HepG2 (cell line): ENCODE data around the gene DDAH2. TPM values are rescaled to one million over a fixed set of nuclear protein-coding genes. Genes with fewer than 3 reads are reported as not detected.
A peak's percentile ranks its signal among the peaks of the same experiment; 100 is the strongest.

Experiments
- ADNP ChIP-seq: sonication (generic); formaldehyde crosslinking; IDR thresholded peaks from 2 replicates; pipeline ENCODE4 v1.4.0; 2020; ENCODE audit warnings: missing genetic modification reagents
- KDM3A ChIP-seq: IDR thresholded peaks from 2 replicates; pipeline ENCODE4 v1.6.1; 2018; ENCODE audit warnings: low read depth, missing compliant biosample characterization
- TBX2 ChIP-seq: sonication (generic); formaldehyde crosslinking; IDR thresholded peaks from 2 replicates; pipeline ENCODE4 v1.5.0; 2020; ENCODE audit warnings: missing genetic modification reagents, mild to moderate bottlenecking, borderline replicate concordance
- YEATS4 ChIP-seq: sonication (generic); formaldehyde crosslinking; IDR thresholded peaks from 2 replicates; pipeline ENCODE4 v1.4.0; 2020; ENCODE audit warnings: missing genetic modification reagents, borderline replicate concordance
- ZFX ChIP-seq: sonication (generic); formaldehyde crosslinking; IDR thresholded peaks from 2 replicates; pipeline ENCODE4 v1.4.0; 2020; ENCODE audit warnings: mild to moderate bottlenecking, low read depth, missing genetic modification reagents, moderate library complexity
- ZNF547 ChIP-seq: sonication (generic); formaldehyde crosslinking; IDR thresholded peaks from 2 replicates; pipeline ENCODE4 v1.5.1; 2020; ENCODE audit warnings: mild to moderate bottlenecking, missing genetic modification reagents
- ZNF660 ChIP-seq: sonication (generic); formaldehyde crosslinking; IDR thresholded peaks from 2 replicates; pipeline ENCODE4 v1.5.1; 2020; ENCODE audit warnings: mild to moderate bottlenecking, low read depth, missing genetic modification reagents, borderline replicate concordance
- ZNF709 ChIP-seq: sonication (generic); formaldehyde crosslinking; IDR thresholded peaks from 2 replicates; pipeline ENCODE4 v1.5.0; 2020; ENCODE audit warnings: mild to moderate bottlenecking, missing genetic modification reagents
- ZNF780A ChIP-seq: sonication (generic); formaldehyde crosslinking; IDR thresholded peaks from 2 replicates; pipeline ENCODE4 v1.8.0; 2022; ENCODE audit warnings: mild to moderate bottlenecking, missing genetic modification reagents, moderate library complexity
- polyA plus RNA-seq, 8 experiments: library from polyadenylated mRNA; depleted of rRNA in 3 of 8; stranded (reverse) in 7 of 8; unstranded in 1 of 8; fragments of >200 nt; fragmentation: Illumina TruSeq in 4 of 8; extraction: Trizol in 4 of 8; gene quantifications; 2 replicates each; pipeline versions ENCODE4 v1.2.1 to v1.2.3, GENCODE V29; 2011 to 2016; ENCODE audit warnings: low read depth in 4 of 8, missing spikeins in 1 of 8, mixed read lengths in 1 of 8; ENCODE audit not compliant: insufficient read depth in 1 of 8
- total RNA-seq, 5 experiments: library from RNA; depleted of rRNA; stranded (reverse); fragments of >200 nt; fragmentation: Illumina TruSeq; extraction: Trizol; gene quantifications; 2 replicates each; pipeline ENCODE4 v1.2.3, GENCODE V29; 2016; ENCODE audit warnings: low read depth in 1 of 5
- TF ChIP-seq, protein P1 (sequence below): sonication (generic); formaldehyde crosslinking; IDR thresholded peaks from 2 replicates; pipeline ENCODE4 v1.4.0; 2020; ENCODE audit warnings: missing genetic modification reagents
- TF ChIP-seq, protein P2 (sequence below): IDR thresholded peaks from 2 replicates; pipeline ENCODE4 v1.6.1; 2016; ENCODE audit warnings: missing genetic modification reagents, missing compliant biosample characterization
- TF ChIP-seq, protein P3 (sequence below): sonication (generic); formaldehyde crosslinking; IDR thresholded peaks from 2 replicates; pipeline ENCODE4 v1.4.0; 2020; ENCODE audit warnings: missing genetic modification reagents
- TF ChIP-seq, protein P4 (sequence below): sonication (generic); formaldehyde crosslinking; IDR thresholded peaks from 2 replicates; pipeline ENCODE4 v1.5.0; 2020; ENCODE audit warnings: missing genetic modification reagents, mild to moderate bottlenecking, borderline replicate concordance

Gene DDAH2
- total and polyA plus RNA-seq, 2 of the 13 experiments (the other 11 are each of a cell fraction or from before 2014, with no cell fraction given) = 16.4 to 21.1 TPM

DNA sequence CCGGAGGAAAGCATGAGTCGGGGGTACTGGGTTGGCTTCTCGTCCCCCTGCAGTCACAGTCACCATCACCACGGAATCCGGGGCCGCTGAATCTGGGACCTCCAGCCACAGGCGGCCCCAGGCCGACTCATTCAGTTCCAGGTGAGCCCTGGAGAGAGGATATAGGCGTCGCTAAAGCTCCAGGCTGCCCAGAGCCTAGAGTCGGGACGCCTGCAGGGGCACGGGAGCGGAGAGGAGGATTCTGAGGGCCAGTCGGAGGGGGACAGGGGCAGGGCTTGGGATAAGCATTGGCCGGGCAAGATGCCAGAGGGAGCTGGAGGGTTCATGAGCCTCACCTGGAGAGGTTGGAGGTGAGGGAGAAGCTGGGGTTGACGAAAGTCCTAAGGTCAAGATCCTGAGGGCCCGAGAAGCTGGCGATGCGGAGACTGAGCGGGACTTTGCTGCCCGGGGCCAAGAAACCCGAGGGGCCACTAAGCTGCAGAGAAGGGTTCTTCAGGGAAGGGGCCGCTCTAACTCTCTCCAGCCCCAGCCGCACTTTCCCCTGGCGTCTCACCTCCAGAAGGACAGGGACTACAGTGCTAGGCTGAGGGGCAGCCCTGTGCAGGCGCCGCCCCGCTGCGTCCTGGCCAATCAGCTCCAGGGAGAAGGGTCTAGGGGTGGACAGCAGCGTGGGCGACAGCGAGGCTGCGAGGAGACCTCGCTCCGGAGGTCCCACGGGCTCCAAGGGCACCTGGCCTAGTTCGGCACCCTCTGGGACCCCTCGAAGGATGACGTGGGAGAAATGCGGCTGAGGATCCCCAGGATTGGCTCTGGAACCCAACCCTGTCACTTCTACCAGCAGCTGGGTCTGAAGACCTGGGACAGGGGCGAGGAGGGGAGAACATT lies 37.1 kb upstream of the DDAH2 start (continued):
- TF ChIP-seq, protein P1, sequence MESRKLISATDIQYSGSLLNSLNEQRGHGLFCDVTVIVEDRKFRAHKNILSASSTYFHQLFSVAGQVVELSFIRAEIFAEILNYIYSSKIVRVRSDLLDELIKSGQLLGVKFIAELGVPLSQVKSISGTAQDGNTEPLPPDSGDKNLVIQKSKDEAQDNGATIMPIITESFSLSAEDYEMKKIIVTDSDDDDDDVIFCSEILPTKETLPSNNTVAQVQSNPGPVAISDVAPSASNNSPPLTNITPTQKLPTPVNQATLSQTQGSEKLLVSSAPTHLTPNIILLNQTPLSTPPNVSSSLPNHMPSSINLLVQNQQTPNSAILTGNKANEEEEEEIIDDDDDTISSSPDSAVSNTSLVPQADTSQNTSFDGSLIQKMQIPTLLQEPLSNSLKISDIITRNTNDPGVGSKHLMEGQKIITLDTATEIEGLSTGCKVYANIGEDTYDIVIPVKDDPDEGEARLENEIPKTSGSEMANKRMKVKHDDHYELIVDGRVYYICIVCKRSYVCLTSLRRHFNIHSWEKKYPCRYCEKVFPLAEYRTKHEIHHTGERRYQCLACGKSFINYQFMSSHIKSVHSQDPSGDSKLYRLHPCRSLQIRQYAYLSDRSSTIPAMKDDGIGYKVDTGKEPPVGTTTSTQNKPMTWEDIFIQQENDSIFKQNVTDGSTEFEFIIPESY (CRISPR knock-in tag) = 0 out of 2 replicates have a peak, but pooled peaks have one; percentile 12
- TF ChIP-seq, protein P2, sequence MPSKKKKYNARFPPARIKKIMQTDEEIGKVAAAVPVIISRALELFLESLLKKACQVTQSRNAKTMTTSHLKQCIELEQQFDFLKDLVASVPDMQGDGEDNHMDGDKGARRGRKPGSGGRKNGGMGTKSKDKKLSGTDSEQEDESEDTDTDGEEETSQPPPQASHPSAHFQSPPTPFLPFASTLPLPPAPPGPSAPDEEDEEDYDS (CRISPR knock-in tag) = peak; percentile 94
- TF ChIP-seq TBX2 (CRISPR knock-in tag) = peak; percentile 75; the same call in 1 of the 2 replicates
- TF ChIP-seq, protein P3, sequence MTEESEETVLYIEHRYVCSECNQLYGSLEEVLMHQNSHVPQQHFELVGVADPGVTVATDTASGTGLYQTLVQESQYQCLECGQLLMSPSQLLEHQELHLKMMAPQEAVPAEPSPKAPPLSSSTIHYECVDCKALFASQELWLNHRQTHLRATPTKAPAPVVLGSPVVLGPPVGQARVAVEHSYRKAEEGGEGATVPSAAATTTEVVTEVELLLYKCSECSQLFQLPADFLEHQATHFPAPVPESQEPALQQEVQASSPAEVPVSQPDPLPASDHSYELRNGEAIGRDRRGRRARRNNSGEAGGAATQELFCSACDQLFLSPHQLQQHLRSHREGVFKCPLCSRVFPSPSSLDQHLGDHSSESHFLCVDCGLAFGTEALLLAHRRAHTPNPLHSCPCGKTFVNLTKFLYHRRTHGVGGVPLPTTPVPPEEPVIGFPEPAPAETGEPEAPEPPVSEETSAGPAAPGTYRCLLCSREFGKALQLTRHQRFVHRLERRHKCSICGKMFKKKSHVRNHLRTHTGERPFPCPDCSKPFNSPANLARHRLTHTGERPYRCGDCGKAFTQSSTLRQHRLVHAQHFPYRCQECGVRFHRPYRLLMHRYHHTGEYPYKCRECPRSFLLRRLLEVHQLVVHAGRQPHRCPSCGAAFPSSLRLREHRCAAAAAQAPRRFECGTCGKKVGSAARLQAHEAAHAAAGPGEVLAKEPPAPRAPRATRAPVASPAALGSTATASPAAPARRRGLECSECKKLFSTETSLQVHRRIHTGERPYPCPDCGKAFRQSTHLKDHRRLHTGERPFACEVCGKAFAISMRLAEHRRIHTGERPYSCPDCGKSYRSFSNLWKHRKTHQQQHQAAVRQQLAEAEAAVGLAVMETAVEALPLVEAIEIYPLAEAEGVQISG (CRISPR knock-in tag) = peak; percentile 39; the same call in 1 of the 2 replicates
- 0 out of 2 replicates have a peak, but pooled peaks have one; percentile 19 for TF ChIP-seq KDM3A (CRISPR knock-in tag)
- peak; percentile 27; the same call in 1 of the 2 replicates for TF ChIP-seq ZNF709 (CRISPR knock-in tag)
- peak; percentile 45; the same call in 1 of the 2 replicates for TF ChIP-seq ZFX (CRISPR knock-in tag)
- 0 out of 2 replicates have a peak, but pooled peaks have one; percentile 70 for TF ChIP-seq ZNF780A (CRISPR knock-in tag)
- TF ChIP-seq ZNF660 = 0 out of 2 replicates have a peak, but pooled peaks have one; percentile 32
- peak; percentile 52; the same call in 1 of the 2 replicates for TF ChIP-seq YEATS4 (CRISPR knock-in tag)
- no peak for TF ChIP-seq ADNP
- TF ChIP-seq, protein P4, sequence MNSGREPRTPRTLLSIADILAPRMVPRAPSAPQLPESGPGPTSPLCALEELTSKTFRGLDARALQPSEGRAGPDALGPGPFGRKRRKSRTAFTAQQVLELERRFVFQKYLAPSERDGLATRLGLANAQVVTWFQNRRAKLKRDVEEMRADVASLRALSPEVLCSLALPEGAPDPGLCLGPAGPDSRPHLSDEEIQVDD (CRISPR knock-in tag) = peak; percentile 90; the same call in 1 of the 2 replicates
- peak; percentile 87 for TF ChIP-seq ZNF547 (CRISPR knock-in tag)
